Measurements from ENCODE around the gene PANK3. TPM values are rescaled to one million over a fixed set of nuclear protein-coding genes. Genes with fewer than 3 reads are reported as not detected.

PANK3 gene
- total RNA-seq, 1 experiment from 2014 or later = 99.6 TPM

DNA sequence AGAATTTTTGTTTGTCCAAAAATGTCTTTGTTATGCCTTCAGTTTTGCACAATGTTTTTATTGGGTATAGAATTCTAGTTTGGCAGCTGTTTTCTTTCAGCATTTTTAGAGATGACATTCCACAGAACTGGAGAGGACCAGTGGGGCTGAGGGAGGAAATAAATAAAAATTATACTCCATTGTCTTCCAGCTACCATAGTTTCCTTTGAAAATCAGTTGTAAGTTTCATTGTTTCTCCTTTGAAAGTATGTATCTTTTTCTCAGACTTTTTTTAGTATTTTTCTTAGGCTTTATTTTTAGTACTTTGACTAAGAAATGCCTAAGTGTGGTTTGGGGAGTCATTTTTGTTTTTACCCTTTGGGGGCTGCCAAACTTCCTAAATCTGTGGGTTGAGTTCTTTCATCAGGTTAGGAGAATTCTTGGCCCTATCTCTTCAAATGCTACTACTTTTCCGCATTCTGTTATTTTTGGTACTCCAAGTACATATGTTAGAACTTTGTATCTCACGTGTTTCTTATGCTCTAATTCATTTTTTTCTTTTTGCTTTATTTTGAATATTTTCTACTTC is 65.2 kb downstream of the PANK3 start:
- Mint-ChIP-seq H3K4me3 (ENCODE audit: unreplicated experiment) (no peak overlapping the region), H3K36me3 (ENCODE audit: insufficient read depth, unreplicated experiment) (peaks cover 97% of the 10 kb centered on the region), H3K4me1 (ENCODE audit: low read depth, unreplicated experiment) (no peaks in the 10 kb centered on the region), H3K9me3 (ENCODE audit: unreplicated experiment) (peaks cover 10% of the 10 kb centered on the region), H3K27me3 (ENCODE audit: insufficient read depth, unreplicated experiment) (no peaks in the 10 kb centered on the region), H3K27ac (ENCODE audit: unreplicated experiment) (no peak overlapping the region)
- POLR2A ChIA-PET = no interaction called here
- H3K9me3 ChIP-seq = peaks cover 11% of the 10 kb centered on the region; the same call in 1 of the 2 replicates
- no peaks in the 10 kb centered on the region for H3K4me1 ChIP-seq
- no peak overlapping the region for H3K4me3 ChIP-seq (ENCODE audit: low read depth, low read length)
- intact Hi-C loops (cut with micrococcal nuclease; ENCODE audit: unreplicated experiment) = no loop called here
- TF ChIP-seq, protein P1, sequence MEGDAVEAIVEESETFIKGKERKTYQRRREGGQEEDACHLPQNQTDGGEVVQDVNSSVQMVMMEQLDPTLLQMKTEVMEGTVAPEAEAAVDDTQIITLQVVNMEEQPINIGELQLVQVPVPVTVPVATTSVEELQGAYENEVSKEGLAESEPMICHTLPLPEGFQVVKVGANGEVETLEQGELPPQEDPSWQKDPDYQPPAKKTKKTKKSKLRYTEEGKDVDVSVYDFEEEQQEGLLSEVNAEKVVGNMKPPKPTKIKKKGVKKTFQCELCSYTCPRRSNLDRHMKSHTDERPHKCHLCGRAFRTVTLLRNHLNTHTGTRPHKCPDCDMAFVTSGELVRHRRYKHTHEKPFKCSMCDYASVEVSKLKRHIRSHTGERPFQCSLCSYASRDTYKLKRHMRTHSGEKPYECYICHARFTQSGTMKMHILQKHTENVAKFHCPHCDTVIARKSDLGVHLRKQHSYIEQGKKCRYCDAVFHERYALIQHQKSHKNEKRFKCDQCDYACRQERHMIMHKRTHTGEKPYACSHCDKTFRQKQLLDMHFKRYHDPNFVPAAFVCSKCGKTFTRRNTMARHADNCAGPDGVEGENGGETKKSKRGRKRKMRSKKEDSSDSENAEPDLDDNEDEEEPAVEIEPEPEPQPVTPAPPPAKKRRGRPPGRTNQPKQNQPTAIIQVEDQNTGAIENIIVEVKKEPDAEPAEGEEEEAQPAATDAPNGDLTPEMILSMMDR (IDR thresholded peaks at IDR 0.05; ENCODE audit: insufficient read depth in 1 of 2, low read depth in 1 of 2, low read length in 1 of 2, severe bottlenecking in 1 of 2, unreplicated experiment in 1 of 2) = no peak
- no peaks in the 10 kb centered on the region for H3K27me3 ChIP-seq (replicated peaks; ENCODE audit: control insufficient read depth, insufficient read depth, low read length)
- CTCF ChIA-PET = no interaction called here
- BruUV-seq (replicated peaks) = no TSS peak
- DNase-seq = no peak
- H3K36me3 ChIP-seq (ENCODE audit: control insufficient read depth, insufficient read depth, low read length) = peaks cover 2% of the 10 kb centered on the region; the same call in 1 of the 2 replicates

DNA sequence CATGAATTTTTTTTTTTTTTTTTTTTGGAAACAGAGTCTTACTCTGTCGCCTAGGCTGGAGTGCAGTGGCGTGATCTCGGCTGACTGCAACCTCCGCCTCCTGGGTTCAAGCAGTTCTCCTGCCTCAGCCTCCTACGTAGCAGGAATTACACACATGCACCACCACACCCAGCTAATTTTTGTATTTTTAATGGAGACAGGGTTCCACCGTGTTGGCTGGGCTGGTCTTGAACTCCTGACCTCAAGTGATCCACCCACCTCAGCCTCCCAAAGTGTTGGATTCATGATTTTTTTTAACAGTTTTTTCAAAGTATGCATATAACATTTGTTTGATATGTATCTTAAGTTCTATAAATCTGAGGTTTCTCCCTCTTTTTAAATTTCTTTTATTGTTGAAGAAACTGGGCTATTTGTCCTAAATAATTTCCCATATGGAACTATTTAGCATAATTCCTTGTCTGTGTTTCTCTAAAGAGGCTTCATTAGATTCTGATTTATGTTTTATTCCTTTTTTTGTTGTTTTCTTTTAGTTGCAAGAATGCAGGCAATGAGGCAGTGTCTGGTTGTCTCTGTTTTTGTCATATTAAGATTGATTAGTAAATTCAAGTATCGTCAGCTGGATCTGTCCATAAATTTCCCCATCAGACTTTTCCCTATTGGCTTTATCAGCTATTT is 76.5 kb downstream of the PANK3 start:
- Mint-ChIP-seq H3K27me3 (ENCODE audit: insufficient read depth, unreplicated experiment) (no peaks in the 10 kb centered on the region), H3K27ac (ENCODE audit: unreplicated experiment) (no peak overlapping the region), H3K4me1 (ENCODE audit: low read depth, unreplicated experiment) (no peaks in the 10 kb centered on the region), H3K9me3 (ENCODE audit: unreplicated experiment) (no peaks in the 10 kb centered on the region), H3K36me3 (ENCODE audit: insufficient read depth, unreplicated experiment) (peaks cover 84% of the 10 kb centered on the region), H3K4me3 (ENCODE audit: unreplicated experiment) (no peak overlapping the region)
- Histone ChIP-seq H3K36me3 (ENCODE audit: control insufficient read depth, insufficient read depth, low read length) (peaks cover 4% of the 10 kb centered on the region), H3K27me3 (replicated peaks; ENCODE audit: control insufficient read depth, insufficient read depth, low read length) (no peaks in the 10 kb centered on the region), H3K4me1 (no peaks in the 10 kb centered on the region), H3K4me3 (ENCODE audit: low read depth, low read length) (no peak overlapping the region), H3K9me3 (no peaks in the 10 kb centered on the region)
- ChIA-PET CTCF (no interaction called here), POLR2A (no interaction called here)
- TF ChIP-seq, protein P1 (IDR thresholded peaks at IDR 0.05; ENCODE audit: insufficient read depth in 1 of 2, low read depth in 1 of 2, low read length in 1 of 2, severe bottlenecking in 1 of 2, unreplicated experiment in 1 of 2) = no peak
- intact Hi-C loops (cut with micrococcal nuclease; ENCODE audit: unreplicated experiment) = no loop called here
- no TSS peak for BruUV-seq (replicated peaks)
- DNase-seq = no peak

Small RNA genes lying within 50 kb of the gene (microRNA-seq; reads per million reads assigned to microRNA genes)
- gene MIR103A1 (not detected), gene MIR103B1 (not detected)

Other genes with a start within 250 kb of the PANK3 start
- gene RARS1, start 92.9 kb downstream of the PANK3 start, total RNA-seq (2022) = 124 and 129 TPM in 2 replicates
- gene FBLL1, start 50.1 kb downstream of the PANK3 start, total RNA-seq (2022) = not detected in 2 replicates